ENCODE data around the gene PACS2.
"Not testable (repeated sequence)": the region's sequence is repeated elsewhere in the genome, so short reads cannot be mapped to it uniquely, and the experiment has no call there.

Gene PACS2

DNA sequence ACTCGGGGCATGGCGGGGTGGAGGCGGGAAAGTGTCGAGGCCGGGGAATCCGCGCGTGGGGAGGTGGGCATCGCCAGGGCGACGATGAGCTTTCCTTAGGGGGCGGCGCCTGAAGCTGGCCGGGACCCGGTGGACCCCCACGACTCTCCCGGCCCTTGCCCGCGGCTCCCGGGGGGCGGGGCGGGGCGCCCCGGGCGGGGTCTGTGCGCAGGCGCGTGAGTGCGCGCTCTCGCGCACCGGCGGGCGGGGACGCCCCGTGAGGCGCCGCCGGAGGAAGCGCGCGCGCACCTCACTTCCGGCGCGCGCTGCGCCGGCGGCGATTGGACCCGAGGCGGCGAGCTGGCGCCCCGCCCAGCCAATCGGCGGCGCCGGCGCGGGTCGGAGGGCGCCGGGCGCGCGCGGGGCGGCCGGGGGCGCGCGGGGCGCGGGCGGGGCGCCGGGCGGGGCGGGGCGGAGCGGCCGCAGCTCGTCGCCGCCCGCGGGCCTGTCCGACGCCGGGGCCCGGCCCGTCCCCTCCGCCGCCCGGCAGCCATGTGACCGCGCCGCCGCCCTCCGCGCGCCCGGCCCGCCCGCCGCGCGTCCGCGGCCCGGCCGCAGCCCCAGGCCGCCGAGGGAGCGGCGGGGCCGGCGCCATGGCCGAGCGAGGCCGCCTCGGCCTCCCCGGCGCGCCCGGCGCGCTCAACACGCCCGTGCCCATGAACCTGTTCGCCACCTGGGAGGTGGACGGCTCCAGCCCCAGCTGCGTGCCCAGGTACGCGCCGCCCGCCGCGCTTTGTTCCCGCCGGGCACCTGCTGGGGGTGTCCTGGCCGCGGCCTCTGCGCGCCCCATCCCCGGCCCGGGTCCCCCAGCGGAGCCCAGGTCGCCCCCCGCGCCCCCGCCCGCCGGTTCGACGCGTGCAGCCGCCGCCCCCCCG lies at the start of gene PACS2:
Gene PACS2 (plus strand): TSS at position 462 of the 914 bp plus-strand sequence. CDS start 171 bp downstream, at position 633.
- peak; percentile 92 for DNase-seq

DNA sequence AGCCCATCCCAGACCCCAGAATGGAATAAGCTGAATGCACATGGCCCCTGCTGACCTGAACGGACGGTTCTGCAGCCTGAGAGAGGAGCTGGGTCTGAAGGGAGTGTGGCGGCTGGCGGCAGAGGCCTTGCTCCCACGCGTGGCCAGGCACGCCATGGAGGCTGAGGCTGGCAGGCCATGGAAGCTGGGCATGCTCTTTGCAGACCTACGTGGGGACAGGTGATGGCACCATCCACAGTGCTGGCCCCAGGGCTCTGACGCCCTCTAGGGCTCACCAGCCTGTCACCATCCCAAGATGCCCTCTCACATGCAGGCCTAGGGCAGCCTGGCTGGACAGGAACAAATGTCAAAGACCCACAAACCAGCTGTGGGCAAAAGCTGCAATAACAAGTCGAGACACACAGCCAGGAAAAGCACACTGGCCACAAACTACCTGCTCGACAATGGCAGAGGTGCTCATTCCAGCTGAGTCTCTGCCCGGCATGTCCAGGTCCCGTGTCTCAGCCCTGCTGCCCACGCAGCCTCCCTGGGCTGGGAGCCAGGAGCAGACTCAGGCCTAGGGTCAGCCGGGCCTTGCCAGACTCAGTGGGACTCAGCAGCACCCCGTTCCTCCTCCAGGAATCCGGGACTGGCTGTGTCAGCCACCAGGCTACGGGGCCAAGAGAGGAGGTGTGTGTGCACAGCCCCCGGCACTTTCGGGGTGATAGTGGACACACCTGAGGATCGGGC lies 46.6 kb upstream of the PACS2 start:
- no peak for DNase-seq

DNA sequence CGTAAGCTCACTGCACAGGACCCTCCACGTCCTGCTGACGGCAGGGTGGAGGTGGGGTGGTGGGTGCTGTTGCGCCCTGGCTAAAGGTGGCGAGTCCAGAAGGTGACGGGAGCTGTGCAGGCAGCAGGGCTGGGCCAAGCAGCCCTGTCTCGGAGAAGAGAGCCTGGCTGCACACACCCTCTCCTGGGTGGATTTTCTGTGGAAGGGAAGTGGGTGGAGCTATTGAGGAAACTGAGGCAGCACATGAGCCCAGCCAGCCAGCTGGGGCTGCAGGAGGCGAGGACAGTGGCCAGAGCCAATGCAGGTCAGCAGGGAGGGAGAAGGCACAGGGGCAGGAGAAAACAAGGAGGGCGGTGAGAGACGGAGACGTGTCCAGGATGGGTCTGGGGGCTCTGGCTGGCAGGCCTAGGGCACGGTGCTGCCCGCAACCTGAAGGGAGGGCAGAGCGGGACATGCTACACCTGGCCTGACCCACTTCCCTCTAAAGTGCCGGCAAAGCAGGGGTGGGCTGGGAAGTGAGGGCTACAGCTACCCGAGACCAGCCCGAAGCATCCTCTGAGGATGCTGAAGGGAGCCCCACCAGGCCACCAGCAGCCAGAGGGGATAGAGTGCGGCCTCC lies 45.7 kb upstream of the PACS2 start:
- no peak for DNase-seq

DNA sequence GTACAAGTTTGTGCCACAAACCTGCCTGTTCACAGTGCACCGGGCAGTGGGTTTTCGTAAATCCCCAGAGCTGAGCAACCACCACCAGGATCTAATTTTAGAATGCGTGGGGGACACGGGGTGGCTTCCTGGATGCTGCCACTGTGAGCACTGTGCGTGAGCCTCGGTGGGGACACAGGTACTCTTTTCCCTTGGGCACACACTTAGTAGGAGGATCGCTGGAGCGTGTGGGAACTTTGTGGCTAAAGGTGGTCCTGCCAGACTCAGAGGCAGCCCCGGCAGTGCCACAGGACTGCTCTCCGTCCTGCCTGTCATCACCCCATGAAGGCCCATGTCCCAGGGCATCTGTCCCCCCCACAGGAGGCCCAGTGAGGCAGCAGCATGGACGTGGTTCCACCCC lies 45.1 kb upstream of the PACS2 start:
- DNase-seq, result no peak

DNA sequence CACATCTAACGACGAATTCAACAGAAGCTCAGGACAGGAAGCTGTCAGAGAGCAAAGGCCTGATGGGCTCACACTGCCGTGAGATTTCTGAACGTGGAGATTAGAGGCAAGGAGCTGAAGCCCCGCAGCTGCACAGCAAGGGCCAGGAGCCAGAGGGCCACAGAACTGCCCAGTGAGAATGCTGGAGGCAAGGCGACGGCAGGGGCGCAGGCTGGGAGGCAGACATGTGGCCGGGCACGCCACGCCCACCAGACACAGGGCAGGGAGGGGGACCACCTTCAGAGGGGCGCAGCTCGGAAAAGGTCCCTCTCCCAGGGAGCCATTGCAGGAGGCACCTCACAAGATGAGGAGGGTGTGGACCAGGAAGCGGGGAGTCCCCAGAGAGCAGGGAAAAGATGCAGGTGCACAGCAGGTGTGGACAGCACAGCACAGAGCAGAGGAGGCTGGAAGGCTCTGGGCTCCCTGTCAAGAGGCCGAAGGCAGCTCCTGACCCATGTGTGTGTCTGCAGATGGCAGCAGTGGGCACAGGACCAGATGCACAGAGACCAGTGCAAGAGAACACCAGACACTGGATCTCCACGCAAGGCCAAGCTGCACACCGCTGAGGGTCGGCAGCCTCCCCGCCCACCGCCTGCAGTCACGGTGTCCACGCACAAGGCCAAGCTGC lies 43.2 kb upstream of the PACS2 start:
- DNase-seq, result no peak

DNA sequence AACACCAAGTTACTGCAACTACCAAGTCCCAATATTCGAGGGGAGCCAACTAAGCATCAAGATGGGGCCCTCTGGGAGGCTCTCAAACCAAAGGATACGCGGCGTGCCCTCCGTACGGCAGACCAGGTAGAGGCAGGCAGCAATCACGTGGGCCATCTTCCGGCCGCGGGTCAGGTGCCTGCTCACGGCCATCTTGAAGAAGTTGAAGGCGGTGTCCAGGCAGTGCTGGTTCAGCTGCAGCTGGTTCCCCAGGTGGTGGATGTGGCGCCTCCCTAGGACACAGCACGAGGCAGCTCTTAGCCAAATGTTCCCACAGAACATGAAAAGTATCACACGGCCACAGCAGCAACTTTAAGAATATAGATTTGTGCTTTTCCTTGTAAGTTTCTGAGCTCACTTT lies 41.9 kb upstream of the PACS2 start:
- DNase-seq, result no peak

DNA sequence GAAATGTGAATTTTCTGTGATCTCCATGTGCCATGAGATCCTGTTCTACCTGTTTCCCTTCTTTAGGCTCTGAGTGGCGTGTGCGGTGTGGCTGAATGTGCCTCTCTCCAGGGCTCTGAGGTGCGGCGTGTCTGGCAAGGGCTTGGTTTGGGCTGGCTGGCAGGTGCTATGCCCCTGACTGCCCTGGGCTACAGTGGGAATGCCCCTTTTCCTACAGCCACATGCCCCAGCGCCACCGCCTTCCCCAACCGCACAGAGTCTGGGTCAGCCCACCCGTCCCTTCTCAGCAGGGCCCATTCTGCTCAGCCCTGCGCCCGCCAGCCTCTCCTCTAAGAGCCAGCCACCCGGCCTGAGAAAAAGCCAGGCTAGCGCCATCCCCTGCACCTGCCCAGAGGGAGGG lies 41.5 kb upstream of the PACS2 start:
- DNase-seq, result no peak

DNA sequence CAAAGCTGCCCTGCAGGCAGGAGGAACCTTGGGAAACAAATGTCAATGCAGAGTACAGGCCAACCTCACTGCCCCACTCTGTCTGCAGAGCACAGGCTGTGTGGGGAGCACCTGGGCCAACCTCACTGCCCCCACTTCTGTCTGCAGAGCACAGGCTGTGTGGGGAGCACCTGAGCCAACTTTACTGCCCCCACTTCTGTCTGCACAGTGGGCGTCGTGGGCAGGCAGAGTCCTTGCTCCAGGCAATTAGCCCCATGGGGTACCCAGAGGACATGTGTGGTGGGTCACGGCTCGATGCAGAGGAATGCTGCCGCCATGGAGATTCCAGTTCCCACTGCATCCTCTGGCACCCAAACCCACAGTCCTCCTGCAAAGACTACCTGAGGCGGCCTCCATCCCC lies 39.9 kb upstream of the PACS2 start:
- no peak for DNase-seq

DNA sequence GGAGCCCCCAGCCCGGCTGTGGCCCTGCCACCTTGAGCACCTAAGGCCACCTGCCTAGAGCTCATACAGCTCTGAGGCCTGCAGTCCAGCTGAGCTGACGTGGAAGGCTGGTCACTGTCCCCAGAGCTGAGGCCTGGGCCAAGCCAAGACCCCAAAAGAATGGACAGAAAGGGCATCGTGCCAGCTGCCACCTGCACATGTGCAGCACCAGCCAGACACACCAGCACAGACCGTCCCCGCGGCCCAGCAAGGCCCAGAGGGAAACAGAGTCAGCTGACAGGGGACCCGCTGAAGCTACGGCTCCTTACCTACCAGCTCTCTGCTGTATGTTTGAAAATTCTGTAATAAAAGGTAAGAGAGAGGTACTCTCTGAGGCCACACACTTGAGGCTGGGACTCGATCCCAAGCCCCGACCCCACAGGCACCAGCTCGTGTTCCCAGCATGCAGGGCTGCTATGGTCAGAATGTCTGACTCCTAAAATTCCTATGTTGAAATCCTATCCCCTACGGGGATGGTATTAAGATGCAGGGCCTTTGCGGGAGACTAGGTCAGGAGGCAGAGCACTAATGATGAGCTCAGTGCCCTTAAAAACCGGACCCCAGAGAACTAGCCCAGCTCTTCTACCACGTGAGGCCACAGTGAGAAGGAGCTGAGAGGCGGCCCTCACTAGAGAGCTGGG lies 39.1 kb upstream of the PACS2 start:
- DNase-seq, result no peak

DNA sequence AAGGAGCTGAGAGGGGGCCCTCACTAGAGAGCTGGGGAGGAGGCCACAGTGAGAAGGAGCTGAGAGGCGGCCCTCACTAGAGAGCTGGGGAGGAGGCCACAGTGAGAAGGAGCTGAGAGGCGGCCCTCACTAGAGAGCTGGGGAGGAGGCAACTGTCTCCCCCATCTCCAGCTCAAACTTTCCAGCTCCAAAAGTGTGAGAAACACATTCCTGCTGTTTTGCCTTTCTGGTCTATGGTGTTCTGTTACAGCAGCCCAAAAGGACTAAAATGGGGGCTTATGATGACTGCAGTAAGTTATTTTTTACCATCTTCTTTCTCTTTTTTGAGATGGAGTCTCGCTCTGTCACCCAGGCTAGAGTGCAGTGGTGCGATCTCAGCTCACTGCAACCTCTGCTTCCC lies 37.1 kb upstream of the PACS2 start:
- not testable (repeated sequence) for DNase-seq

DNA sequence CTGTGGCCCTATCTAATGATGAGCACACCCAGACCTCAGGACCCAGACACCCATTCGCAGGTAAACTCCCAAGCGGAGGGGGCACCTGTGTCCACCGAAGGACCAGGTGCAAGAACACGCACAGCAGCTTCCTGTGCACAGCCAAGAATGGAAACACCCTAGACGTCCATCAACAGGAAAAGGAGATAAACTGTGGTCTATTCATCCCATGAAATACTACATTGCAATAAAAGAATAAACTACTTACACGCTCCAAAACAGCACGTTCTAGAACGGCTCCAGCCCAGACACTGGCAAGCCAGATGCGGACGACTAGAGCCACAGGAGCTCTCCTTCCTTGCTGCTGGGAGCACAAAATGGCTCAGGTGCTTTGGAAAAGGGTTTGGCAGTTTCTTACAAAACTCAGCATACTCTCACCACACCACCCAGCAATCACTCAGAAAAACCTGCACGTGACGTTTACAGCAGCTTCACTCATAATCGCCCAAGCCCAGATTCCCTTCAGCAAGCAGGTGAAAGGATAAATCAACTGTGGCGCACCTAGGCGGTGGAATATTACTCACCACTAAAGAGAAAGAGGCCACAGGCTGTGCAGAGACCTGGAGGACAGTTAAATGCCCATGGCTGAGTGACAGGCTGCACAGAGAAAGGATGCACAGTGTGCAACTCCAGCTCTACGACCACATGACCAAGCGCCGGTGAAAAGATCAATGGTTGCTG lies 34.7 kb upstream of the PACS2 start:
- no peak for DNase-seq

DNA sequence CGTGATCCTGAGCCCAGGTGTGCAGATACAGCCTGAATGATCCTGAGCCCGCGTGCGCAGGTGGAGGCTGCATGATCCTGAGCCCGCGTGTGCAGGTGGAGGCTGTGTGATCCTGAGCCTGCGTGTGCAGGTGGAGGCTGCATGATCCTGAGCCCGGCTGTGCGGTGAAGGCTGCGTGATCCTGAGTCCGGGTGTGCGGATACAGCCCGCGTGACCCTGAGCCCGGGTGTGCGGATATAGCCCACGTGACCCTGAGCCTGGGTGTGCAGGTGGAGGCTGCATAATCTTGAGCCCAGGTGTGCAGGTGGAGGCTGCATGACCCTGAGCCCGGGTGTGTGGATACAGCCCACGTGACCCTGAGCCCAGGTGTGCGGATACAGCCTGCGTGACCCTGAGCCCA lies 34.0 kb upstream of the PACS2 start:
- DNase-seq, result no peak

DNA sequence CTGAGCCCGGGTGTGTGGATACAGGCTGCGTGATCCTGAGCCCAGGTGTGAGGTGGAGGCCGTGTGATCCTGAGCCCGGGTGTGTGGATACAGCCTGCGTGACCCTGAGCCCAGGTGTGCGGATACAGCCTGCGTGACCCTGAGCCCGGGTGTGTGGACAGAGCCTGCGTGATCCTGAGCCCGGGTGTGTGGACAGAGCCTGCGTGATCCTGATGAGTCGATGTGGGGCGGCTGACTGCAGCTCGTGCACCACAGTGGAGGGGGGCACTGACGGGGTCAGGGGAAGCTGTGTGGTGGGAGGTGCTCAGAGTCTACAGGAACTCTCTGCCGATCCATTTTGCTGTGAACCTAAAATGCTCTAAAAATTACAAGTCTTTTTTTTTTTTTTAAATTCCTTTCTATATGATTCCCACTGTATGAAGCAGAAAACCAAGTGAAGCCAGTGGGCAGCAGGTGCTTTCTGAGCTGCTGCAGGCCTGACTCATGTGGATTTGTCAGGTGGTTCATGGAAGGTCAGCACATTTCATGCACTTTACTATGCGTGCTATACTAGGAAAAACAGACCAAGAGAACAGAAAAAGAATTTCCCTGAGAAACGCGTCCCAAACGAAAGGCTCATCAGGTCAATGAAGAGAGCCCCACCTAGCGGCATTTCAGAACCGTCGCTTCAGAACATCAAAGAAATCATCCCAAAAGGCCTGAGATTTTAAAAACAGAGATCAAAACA lies 33.0 kb upstream of the PACS2 start:
- peak; percentile 76 for DNase-seq

DNA sequence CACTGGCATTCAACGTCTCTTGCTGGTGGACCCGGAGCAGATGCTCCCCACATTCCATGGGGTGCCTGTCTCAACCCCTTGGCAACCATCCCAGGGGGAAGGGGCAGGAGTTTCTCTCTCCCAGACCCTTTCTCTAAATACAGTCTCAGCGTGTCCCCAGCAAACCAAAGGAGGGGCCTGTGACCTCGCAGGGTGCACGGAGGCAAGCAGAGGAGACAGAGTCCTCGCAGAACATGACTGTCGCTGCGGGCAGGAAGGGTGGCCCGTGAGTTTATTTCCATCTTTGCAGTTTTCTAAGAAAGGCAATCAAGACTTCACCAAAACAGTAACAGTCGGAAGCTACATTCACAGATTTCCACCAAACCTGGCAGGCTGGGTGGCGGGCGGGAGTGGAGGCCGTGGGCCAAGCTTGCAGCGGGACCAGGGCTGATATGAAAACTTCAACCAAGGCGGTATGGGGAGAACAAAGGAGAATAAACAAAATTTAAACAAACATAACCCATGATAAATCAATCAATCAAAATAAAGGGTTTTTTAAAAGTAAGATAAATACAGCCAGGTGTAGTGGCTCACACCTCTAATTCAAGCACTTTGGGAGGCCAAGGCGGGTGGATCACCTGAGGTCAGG lies 32.3 kb upstream of the PACS2 start:
- no peak for DNase-seq

DNA sequence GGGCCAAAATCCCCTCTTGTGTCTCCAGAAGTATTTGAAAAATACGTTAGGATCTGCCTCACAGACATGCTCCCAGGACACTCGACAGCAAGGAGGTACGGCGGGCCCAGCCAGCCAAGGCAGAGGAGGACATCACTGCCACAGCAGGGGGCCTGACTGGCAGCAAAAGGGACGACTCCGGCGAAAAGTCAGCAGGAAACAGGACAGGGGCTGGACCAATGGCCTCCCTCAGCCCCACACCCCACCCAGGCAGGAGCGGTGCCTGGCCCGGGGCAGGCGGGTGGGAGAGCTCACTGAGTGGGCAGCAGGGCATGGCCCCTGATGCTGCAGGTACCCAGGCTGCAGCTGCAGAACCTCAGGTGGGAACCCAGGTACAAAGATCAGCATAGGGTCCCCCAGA lies 31.5 kb upstream of the PACS2 start:
- DNase-seq, result no peak

DNA sequence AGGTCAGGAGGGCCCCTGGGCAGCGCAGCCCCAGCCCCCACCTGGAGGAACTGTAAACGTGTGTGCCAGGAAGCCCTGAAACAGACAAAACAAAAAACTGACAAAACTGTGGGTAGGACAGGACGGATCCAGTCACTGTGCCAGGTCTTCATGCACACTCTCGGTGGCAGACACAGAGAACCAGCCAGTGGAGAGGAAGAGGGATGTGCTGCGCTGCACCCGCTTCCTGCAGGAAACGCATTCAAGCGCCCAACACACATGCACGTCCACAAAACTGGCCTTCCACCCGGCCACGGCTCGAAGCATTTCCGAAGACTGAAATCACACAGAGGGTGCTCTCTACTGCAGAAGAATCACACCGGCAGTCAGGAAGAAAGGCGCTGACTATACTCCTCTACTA lies 30.6 kb upstream of the PACS2 start:
- peak; percentile 49 for DNase-seq

DNA sequence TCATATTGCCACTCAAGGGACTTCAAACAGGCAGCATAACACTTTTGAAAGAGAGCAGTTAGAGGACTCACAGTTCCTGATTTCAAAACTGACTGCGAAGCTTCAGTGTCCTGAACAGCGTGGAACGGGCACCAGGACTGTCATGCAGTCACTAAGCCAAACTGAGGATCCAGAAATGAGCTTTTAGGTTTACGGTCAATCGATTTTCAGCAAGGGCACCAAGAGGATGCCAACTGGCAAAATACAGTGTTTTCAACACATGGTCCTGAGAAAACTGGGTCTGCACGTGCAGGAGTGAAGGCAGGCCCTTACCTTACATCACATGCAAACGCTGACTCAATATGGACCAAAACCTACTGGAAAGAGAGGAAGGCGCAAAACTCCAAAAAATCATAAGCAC lies 29.4 kb upstream of the PACS2 start:
- DNase-seq, result no peak

DNA sequence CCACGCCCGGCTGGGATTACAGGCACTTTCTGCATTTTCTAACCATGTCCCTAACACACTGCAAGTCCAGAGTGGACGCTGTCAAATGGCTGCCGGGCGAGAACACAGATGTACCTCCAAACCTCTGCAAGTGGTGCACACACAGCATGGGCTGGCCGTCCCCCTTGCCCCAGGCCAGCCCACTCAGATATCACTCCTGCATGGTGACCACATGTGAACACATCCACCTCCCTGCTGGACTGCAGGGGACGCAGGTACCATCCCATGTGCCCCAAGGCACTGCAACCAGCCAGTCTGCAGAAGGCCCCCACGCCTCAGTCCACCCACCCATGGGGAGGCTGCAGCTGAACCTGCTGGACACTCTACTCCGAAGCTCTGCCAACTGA lies 27.8 kb upstream of the PACS2 start:
- DNase-seq, result no peak

DNA sequence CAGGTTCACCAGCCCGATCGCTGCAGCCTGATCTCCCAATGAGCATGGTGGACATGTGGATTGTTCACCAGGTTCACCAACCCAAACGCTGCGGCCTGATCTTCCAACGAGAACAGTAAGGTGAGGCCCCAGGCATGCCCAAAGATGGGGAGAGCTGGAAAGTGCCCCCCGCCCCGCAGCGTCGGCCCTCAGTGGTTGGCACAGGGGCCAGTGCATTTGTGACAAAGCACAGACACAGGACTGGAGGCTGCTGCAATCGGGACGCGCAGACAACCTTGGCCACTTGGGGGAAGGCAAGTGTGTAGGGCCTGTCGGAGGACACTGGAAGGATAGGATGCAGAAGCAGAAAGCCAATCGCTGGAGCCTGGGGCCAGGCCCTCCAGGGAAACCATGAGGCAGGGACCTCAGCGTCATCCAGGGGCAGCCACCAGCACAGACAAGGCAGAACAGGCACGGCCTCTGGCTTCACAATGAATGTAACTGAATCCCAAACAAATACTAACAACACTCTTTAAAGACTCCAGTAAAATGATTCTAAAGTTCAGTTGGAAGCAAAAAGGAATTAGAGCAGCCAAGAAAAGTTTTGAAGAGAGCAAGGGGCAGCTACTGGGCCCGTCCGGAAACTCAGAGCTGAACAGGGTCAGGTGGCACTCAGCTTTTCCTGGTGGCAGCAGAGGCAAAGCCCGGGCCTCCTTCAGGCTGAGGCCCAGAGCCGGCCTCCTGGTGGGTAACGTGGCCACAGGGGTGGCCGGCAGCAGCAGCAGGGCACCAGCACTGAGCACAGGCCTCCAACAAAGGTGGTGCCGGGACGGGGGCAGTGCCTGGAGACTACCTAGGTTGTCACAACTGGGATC lies 27.1 kb upstream of the PACS2 start:
- no peak for DNase-seq

DNA sequence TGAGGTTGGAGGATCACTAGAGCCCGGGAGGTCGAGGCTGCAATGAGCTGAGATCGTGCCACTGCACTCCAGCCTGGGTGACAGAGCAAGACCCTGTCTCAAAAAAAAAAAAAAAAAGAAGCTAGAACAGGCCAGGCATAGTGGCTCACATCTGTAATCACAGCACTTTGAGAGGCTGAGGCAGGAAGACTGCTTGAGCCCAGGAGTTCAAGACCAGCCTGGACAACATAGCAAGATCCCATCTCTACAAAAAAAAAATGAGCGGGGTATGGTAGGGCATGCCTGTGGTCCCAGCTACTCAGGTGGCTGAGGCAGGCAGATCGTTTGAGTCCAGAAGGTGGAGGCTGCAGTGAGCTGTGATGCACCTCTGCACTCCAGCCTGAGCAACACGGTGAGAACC lies 25.6 kb upstream of the PACS2 start:
- DNase-seq, result not testable (repeated sequence)
